PC-3 (cell line): ENCODE data around the gene XYLT2. TPM values are rescaled to one million over a fixed set of nuclear protein-coding genes. Genes with fewer than 3 reads are reported as not detected.

Experiments used
- ATAC-seq: fragments of 200-7000 bp; cut with Tn5 transposase; 2 replicates; pipeline ENCODE4 v1.9.1; 2020; ENCODE audit warnings: mild to moderate bottlenecking, moderate library complexity
- BruUV-seq: library from RNA; stranded (reverse); fragments of 400-500 nt; replicated peaks from 2 replicates; lab custom pipeline; 2021; lab: Mats Ljungman, UMichigan
- CTCF ChIA-PET: fragments of 300-600 bp; sonication (Branson Sonifier 250); formaldehyde crosslinking; loops from one replicate; lab custom pipeline; 2022; ENCODE audit warnings: antibody characterized with exemption; lab: Charles Lee
- POLR2A ChIA-PET: fragments of 300-600 bp; sonication (Branson Sonifier 250); formaldehyde crosslinking; loops from one replicate; lab custom pipeline; 2022; ENCODE audit warnings: antibody characterized with exemption; ENCODE audit not compliant: unreplicated experiment; lab: Charles Lee
- DNase-seq: peaks from one replicate; pipeline ENCODE4 v3.0.0-alpha.2; 2015
- H2AFZ ChIP-seq: fragments of 300-600 bp; sonication (generic); 2 replicates; pipeline ENCODE4 v1.6.0; 2016; ENCODE audit warnings: antibody characterized with exemption, low read length
- H3F3A ChIP-seq: fragments of 300-600 bp; sonication (generic); one replicate; pipeline ENCODE4 v1.6.0; 2017; ENCODE audit warnings: antibody characterized with exemption, low read length, control low read depth, mild to moderate bottlenecking; ENCODE audit not compliant: unreplicated experiment
- H3K27ac ChIP-seq: fragments of 300-600 bp; sonication (generic); 2 replicates; pipeline ENCODE4 v1.5.1; 2016; ENCODE audit warnings: mild to moderate bottlenecking, low read length
- H3K27me3 ChIP-seq: fragments of 300-600 bp; sonication (generic); 2 replicates; pipeline ENCODE4 v1.6.1; 2016; ENCODE audit warnings: low read length, mixed read lengths
- H3K36me3 ChIP-seq: fragments of 300-600 bp; sonication (generic); 2 replicates; pipeline ENCODE4 v1.6.1; 2016; ENCODE audit warnings: low read depth, mixed run types, low read length, mixed read lengths
- H3K4me1 ChIP-seq: fragments of 300-600 bp; sonication (generic); 2 replicates; pipeline ENCODE4 v1.5.1; 2016; ENCODE audit warnings: low read length; ENCODE audit not compliant: insufficient read depth
- H3K4me2 ChIP-seq: fragments of 300-600 bp; sonication (generic); 2 replicates; pipeline ENCODE4 v1.6.0; 2016; ENCODE audit warnings: low read length
- H3K4me3 ChIP-seq: fragments of 300-600 bp; sonication (generic); 2 replicates; pipeline ENCODE4 v1.5.1; 2016; ENCODE audit warnings: mild to moderate bottlenecking, low read length, mixed read lengths
- H3K79me2 ChIP-seq: fragments of 300-600 bp; sonication (generic); 2 replicates; pipeline ENCODE4 v1.6.1; 2017; ENCODE audit warnings: low read length, mixed read lengths
- H3K9ac ChIP-seq: fragments of 300-600 bp; sonication (generic); 2 replicates; pipeline ENCODE4 v1.6.0; 2016; ENCODE audit warnings: mild to moderate bottlenecking, low read length
- H3K9me2 ChIP-seq: fragments of 300-600 bp; sonication (generic); replicated peaks from 2 replicates; pipeline ENCODE4 v1.6.1; 2016; ENCODE audit warnings: mixed run types, low read length, mixed read lengths
- H3K9me3 ChIP-seq: fragments of 300-600 bp; sonication (generic); 2 replicates; pipeline ENCODE4 v1.6.1; 2016; ENCODE audit warnings: low read length, mixed read lengths
- H4K20me1 ChIP-seq: fragments of 300-600 bp; sonication (generic); 2 replicates; pipeline ENCODE4 v1.6.1; 2016; ENCODE audit warnings: low read length, mixed read lengths
- EZH2 ChIP-seq: fragments of 300-600 bp; sonication (generic); IDR thresholded peaks from one replicate; pipeline ENCODE4 v1.6.1; 2017; ENCODE audit warnings: antibody characterized with exemption, mild to moderate bottlenecking, low read length; ENCODE audit not compliant: unreplicated experiment
- EZH2phosphoT487 ChIP-seq: fragments of 300-600 bp; sonication (generic); IDR thresholded peaks from 2 replicates; pipeline ENCODE4 v1.6.1; 2018; ENCODE audit warnings: mild to moderate bottlenecking, antibody characterized with exemption, low read length, borderline replicate concordance
- intact Hi-C: fragments of 100-400 bp; cut with micrococcal nuclease; formaldehyde crosslinking; loops from 2 replicates; pipeline ENCODE4 v1.9.0; 2023
- total RNA-seq: library from RNA; depleted of rRNA; stranded (reverse); fragments of >200 nt; gene quantifications from 2 replicates; pipeline ENCODE4 v1.2.3, GENCODE V29; 2014
- TF ChIP-seq, protein P1 (sequence below): fragments of 300-600 bp; sonication (generic); conservative IDR thresholded peaks from 2 replicates; pipeline ENCODE4 v1.5.1; 2017; ENCODE audit warnings: antibody characterized with exemption, low read depth, mild to moderate bottlenecking, low read length

The XYLT2 gene
- total RNA-seq, 1 experiment from 2014 or later = 53.5 TPM

DNA sequence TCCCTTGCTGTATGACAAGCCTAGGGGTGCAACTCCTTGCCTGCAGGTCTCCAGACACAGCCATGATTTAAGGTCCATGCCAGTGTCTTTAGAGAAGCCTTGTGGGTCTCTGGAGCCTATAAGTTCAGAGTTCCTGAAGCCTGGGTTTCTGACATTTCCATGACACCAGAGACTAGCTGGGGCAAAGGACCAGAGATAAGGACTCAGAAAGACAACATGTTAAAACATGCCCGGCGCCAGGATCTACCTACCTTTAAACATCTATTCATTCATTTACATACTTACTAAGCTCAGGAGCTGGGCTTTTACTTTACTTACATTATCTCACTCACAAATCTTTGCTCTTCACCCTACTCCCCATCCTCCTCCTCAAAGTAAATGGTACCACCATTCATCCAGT lies 25.6 kb downstream of the XYLT2 start:
- no peaks in the 10 kb centered on the region for H3K9me3 ChIP-seq
- BruUV-seq = no TSS peak
- no peaks in the 10 kb centered on the region for H3K9me2 ChIP-seq
- peaks cover 5% of the 10 kb centered on the region for H3F3A ChIP-seq
- no peaks in the 10 kb centered on the region for H3K27me3 ChIP-seq
- H3K4me1 ChIP-seq = peaks cover 14% of the 10 kb centered on the region
- ChIA-PET POLR2A (interaction anchor here (0.6 kb wide), 1 partner anchor 19 kb away, joined by 7 read pairs; no protein-coding TSS in a partner anchor), CTCF (interaction anchor here (0.6 kb wide), 1 partner anchor 1011 kb away, joined by 3 read pairs; no protein-coding TSS in a partner anchor)
- H3K79me2 ChIP-seq = peaks cover 40% of the 10 kb centered on the region
- no peak overlapping the region for H3K9ac ChIP-seq
- H4K20me1 ChIP-seq = no peaks in the 10 kb centered on the region
- DNase-seq = no peak
- H2AFZ ChIP-seq = no peak overlapping the region
- peak overlapping the region; percentile 88 for H3K4me3 ChIP-seq
- no peak overlapping the region for H3K27ac ChIP-seq
- TF ChIP-seq EZH2phosphoT487 = no peak
- TF ChIP-seq, protein P1, sequence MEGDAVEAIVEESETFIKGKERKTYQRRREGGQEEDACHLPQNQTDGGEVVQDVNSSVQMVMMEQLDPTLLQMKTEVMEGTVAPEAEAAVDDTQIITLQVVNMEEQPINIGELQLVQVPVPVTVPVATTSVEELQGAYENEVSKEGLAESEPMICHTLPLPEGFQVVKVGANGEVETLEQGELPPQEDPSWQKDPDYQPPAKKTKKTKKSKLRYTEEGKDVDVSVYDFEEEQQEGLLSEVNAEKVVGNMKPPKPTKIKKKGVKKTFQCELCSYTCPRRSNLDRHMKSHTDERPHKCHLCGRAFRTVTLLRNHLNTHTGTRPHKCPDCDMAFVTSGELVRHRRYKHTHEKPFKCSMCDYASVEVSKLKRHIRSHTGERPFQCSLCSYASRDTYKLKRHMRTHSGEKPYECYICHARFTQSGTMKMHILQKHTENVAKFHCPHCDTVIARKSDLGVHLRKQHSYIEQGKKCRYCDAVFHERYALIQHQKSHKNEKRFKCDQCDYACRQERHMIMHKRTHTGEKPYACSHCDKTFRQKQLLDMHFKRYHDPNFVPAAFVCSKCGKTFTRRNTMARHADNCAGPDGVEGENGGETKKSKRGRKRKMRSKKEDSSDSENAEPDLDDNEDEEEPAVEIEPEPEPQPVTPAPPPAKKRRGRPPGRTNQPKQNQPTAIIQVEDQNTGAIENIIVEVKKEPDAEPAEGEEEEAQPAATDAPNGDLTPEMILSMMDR = no peak
- no peak for TF ChIP-seq EZH2
- H3K36me3 ChIP-seq = peaks cover 40% of the 10 kb centered on the region
- intact Hi-C loops = no loop called here
- H3K4me2 ChIP-seq = peak overlapping the region; percentile 90
- no peak for ATAC-seq

DNA sequence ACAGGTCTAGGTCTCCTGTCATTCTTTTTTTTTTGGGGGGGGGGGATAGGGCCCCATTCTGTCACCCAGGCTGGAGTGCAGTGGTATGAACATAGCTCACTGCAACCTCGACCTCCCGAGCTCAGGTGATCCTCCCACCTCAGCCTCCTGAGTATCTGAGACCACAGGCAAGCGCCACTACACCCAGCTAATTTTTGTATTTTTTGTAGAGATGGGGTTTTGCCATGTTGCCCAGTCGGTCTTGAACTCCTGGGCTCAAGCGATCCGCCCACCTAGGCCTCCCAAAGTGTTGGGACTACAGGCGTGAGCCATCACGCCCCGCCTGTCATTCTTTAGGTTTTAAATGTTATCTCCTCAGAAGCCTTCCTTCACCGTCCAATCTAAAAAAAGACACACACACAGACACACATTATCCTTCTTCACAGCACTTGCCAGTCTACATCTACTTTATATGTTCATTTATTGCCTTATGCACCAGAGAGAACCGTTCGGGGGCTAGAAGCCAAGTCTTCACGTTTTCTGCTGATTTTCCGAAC lies 26.4 kb downstream of the XYLT2 start:
- Histone ChIP-seq H2AFZ (peak overlapping the region; percentile 92), H4K20me1 (no peaks in the 10 kb centered on the region), H3K9me3 (no peaks in the 10 kb centered on the region), H3K9ac (peak overlapping the region; percentile 93), H3K4me3 (peak overlapping the region; percentile 88), H3K4me1 (peaks cover 14% of the 10 kb centered on the region), H3K27me3 (no peaks in the 10 kb centered on the region), H3K27ac (peak overlapping the region; percentile 89), H3F3A (peaks cover 5% of the 10 kb centered on the region), H3K4me2 (peak overlapping the region; percentile 90), H3K9me2 (no peaks in the 10 kb centered on the region), H3K36me3 (peaks cover 38% of the 10 kb centered on the region), H3K79me2 (peaks cover 40% of the 10 kb centered on the region)
- POLR2A ChIA-PET = interaction anchor here (0.6 kb wide), 2 partner anchors 18 to 129 kb away, joined by 7 to 14 read pairs; no protein-coding TSS in a partner anchor
- BruUV-seq = no TSS peak
- DNase-seq = no peak
- CTCF ChIA-PET = no interaction called here
- peak; percentile 4; the same call in 1 of the 2 replicates for ATAC-seq
- TF ChIP-seq EZH2 (no peak), EZH2phosphoT487 (no peak)
- TF ChIP-seq, protein P1 = no peak
- intact Hi-C loops = loop anchor here (2.0 kb wide), 1 partner anchor 19 kb away; no protein-coding TSS in a partner anchor
